Left ventricle myocardium inferior (tissue), 1 donor: ENCODE data around the gene PLGRKT. TPM values are rescaled to one million over a fixed set of nuclear protein-coding genes. Genes with fewer than 3 reads are reported as not detected.

ENCODE experiments used
- DNase-seq: peaks from one replicate; pipeline ENCODE4 v3.0.0-alpha.2; 2020
- H3K27ac ChIP-seq: fragments of 200-600 bp; replicated peaks from 2 replicates; pipeline ENCODE4 v1.8.0; 2021
- H3K27me3 ChIP-seq: fragments of 200-600 bp; 2 replicates; pipeline ENCODE4 v1.8.0; 2021; ENCODE audit warnings: low read depth
- H3K36me3 ChIP-seq: fragments of 200-600 bp; 2 replicates; pipeline ENCODE4 v1.8.0; 2021
- H3K4me1 ChIP-seq: fragments of 200-600 bp; 2 replicates; pipeline ENCODE4 v1.8.0; 2021
- H3K4me3 ChIP-seq: fragments of 200-600 bp; 2 replicates; pipeline ENCODE4 v1.8.0; 2021; ENCODE audit warnings: mild to moderate bottlenecking, moderate library complexity
- H3K9me3 ChIP-seq: fragments of 200-600 bp; replicated peaks from 2 replicates; pipeline ENCODE4 v1.8.0; 2021
- CTCF ChIP-seq: fragments of 200-600 bp; IDR thresholded peaks from 2 replicates; pipeline ENCODE4 v1.8.0; 2021; ENCODE audit warnings: antibody characterized with exemption, mild to moderate bottlenecking, borderline replicate concordance
- intact Hi-C: fragments of 100-400 bp; cut with micrococcal nuclease; formaldehyde crosslinking; loops from one replicate; pipeline ENCODE4 v1.11.0; 2022
- total RNA-seq: library from RNA; stranded (reverse); fragmentation: NEBNext Ultra II Directional; extraction: Animal tissue kit (Norgen Biotek cat#: 25700); gene quantifications from one replicate; pipeline ENCODE4 v1.2.1, GENCODE V29; 2021
- donor health status: DM: no; HTN: yes; CAD: no; lungs with severe emphysema.

PLGRKT gene
- total RNA-seq, 1 donor from 2014 or later: 34.3 TPM

- Histone ChIP-seq H3K36me3 (peaks cover 52% of the 10 kb centered on the region), H3K4me1 (peaks cover 12% of the 10 kb centered on the region), H3K27me3 (no peaks in the 10 kb centered on the region), H3K27ac (no peak overlapping the region), H3K4me3 (no peak overlapping the region), H3K9me3 (no peaks in the 10 kb centered on the region)
- no peak for TF ChIP-seq CTCF
- intact Hi-C loops: loop anchor here (5.0 kb wide), 1 partner anchor 128 kb away; no protein-coding TSS in a partner anchor
- DNase-seq: no peak
Measured at GRCh38 chr9:5459289-5459829, 21.6 kb upstream of the PLGRKT start.

DNA sequence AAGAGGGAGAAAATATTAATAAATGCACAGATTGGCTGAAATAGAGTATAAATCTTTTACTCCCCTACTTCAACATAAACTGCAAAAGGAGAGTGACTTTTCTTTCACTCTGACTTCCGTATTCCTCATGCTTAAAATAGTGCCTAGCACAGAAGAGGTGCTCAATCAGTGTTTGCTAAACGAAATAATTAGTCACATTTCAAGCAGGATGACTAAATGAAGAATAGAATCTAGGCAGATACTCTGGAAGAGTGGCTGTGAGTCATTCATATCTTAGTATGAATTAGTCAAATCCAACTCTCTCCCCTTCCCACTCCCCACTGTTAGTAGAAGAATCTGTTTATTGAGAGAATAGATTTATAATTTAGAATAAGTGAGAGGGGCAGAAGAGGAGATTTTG lies 17.5 kb upstream of the PLGRKT start:
- DNase-seq: no peak
- H3K27ac ChIP-seq: peak overlapping the region; percentile 45
- intact Hi-C loops: loop anchor here (5.0 kb wide), 1 partner anchor 132 kb away; no protein-coding TSS in a partner anchor
- peaks cover 46% of the 10 kb centered on the region for H3K4me1 ChIP-seq
- no peaks in the 10 kb centered on the region for H3K27me3 ChIP-seq
- peak overlapping the region; percentile 14 for H3K4me3 ChIP-seq
- no peaks in the 10 kb centered on the region for H3K9me3 ChIP-seq
- peaks cover 34% of the 10 kb centered on the region for H3K36me3 ChIP-seq
- TF ChIP-seq CTCF: no peak

DNA sequence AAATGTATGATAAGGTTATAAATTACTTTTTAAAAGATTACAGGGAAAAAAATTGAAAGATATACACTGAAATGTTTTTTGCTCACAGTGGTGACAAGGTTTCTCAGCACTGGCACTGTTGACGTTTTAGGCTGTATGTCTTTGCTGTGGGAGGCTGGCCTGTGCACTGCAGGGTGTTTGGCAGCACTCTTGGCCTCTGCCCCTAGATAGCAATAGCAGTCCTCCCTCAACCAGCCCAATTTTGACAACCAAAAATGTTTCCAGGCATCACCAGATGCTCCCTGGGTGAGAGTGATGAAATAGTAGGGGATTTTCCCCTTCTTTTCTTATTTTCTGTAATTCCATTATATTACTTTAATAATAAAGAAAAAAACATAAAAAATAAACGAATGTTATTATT lies 15.9 kb upstream of the PLGRKT start:
- Histone ChIP-seq H3K4me3 (no peak overlapping the region), H3K9me3 (no peaks in the 10 kb centered on the region), H3K36me3 (peaks cover 20% of the 10 kb centered on the region), H3K27me3 (no peaks in the 10 kb centered on the region), H3K4me1 (peaks cover 53% of the 10 kb centered on the region), H3K27ac (peak overlapping the region; percentile 24)
- DNase-seq: no peak
- intact Hi-C loops: no loop called here
- TF ChIP-seq CTCF: no peak

- H3K36me3 ChIP-seq: peaks cover 13% of the 10 kb centered on the region
- peak overlapping the region; percentile 24 for H3K27ac ChIP-seq
- H3K4me1 ChIP-seq: peaks cover 53% of the 10 kb centered on the region
- no peak overlapping the region for H3K4me3 ChIP-seq
- intact Hi-C loops: no loop called here
- no peaks in the 10 kb centered on the region for H3K9me3 ChIP-seq
- no peak for TF ChIP-seq CTCF
- no peak for DNase-seq
- no peaks in the 10 kb centered on the region for H3K27me3 ChIP-seq
Measured at GRCh38 chr9:5453004-5453403, 15.3 kb upstream of the PLGRKT start.

- Histone ChIP-seq H3K27ac (peak overlapping the region; percentile 10), H3K4me3 (no peak overlapping the region), H3K27me3 (no peaks in the 10 kb centered on the region), H3K4me1 (peaks cover 53% of the 10 kb centered on the region), H3K9me3 (no peaks in the 10 kb centered on the region), H3K36me3 (peaks cover 6% of the 10 kb centered on the region)
- no peak for TF ChIP-seq CTCF
- no peak for DNase-seq
- intact Hi-C loops: no loop called here
Measured at GRCh38 chr9:5452286-5452609, 14.5 kb upstream of the PLGRKT start.
